Measurements from ENCODE around the gene EML5.
"Not testable (repeated sequence)": the region's sequence is repeated elsewhere in the genome, so short reads cannot be mapped to it uniquely, and the experiment has no call there.

Gene EML5

DNA sequence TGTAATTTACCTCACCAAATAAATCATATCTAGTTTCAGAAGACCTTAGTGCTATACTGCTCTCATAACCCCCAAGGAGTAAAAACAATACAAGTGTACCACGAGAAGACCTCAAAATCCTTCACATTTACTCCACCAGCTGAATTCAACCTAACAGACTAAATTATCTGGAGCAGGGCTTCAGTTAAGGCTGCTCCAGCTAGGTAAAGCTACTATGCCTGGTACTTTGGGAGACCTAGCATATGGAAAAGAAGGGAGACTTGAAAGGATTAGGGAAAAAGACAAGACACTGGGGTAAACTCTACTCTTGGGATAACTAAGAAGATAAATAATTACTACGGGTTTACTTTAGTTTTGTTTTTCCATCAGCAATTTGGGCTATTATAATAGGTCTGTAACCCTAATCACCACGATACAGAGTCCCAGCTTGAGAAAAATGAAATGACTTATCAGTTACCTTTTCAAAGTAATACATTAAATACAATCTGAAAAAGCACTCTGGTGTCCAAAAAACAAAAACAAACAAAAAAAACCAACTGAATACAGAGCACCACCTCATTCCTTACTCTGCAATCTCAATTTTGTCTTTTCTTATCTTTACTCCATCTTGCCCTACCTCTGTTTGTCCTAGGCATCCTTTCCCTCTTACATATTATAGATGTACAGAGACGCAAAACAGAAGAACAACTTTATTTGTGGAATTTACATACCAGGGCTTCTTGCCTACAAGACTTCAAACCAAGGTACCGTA lies 2.1 kb downstream of the EML5 start:
- peaks cover 27% of the 10 kb centered on the region for H3K4me1 Mint-ChIP-seq
- peaks cover 20% of the 10 kb centered on the region for H3K27me3 Mint-ChIP-seq
- H3K36me3 Mint-ChIP-seq: no peaks in the 10 kb centered on the region
- CTCF ChIA-PET: no interaction called here
- H3K27ac Mint-ChIP-seq: no peak overlapping the region
- no peaks in the 10 kb centered on the region for H3K9me3 Mint-ChIP-seq
- peak overlapping the region; percentile 82 for H3K4me3 Mint-ChIP-seq
- no peak for DNase-seq

DNA sequence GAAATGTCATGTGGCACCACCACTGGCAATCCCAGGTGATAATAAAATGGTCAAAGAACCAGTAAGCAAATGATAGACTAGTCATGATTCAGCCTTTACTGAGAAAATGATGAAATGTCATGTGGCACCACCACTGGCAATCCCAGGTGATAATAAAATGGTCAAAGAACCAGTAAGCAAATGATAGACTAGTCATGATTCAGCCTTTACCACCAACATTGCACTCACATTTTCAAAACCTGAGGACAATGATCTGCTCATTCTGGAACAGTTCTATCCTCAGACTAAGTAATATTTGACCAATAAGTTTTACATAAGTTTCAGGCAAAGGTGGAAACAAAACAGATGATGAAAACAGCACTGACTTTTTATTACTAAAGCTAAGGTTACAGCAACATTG lies 3.2 kb downstream of the EML5 start:
- CTCF ChIA-PET, DNase-seq, H3K27ac Mint-ChIP-seq: not testable (repeated sequence)

DNA sequence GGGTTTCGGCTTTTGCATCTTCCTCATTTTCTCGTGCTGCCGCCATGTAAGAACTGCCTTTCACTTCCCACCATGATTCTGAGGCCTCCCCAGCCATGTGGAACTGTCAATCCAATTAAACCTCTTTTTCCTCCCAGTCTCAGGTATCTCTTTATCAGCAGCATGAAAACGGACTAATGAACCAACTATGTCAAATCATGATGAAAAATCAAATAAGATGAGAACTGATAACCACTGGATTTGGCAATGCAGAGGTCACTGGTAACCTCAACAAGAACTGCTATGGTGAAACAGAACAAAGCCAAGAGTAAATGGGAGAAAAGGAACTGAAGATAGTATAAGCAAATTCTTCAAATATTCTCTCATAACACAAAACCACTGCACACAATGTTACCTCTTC lies 6.0 kb downstream of the EML5 start:
- peaks cover 18% of the 10 kb centered on the region for H3K4me1 Mint-ChIP-seq

More for the DNA sequence above, 3.2 kb downstream of the EML5 start:
- H3K36me3 Mint-ChIP-seq, H3K9me3 Mint-ChIP-seq, H3K4me3 Mint-ChIP-seq: not testable (repeated sequence)
- Mint-ChIP-seq H3K4me1 (peaks cover 27% of the 10 kb centered on the region), H3K27me3 (peaks cover 20% of the 10 kb centered on the region)

DNA sequence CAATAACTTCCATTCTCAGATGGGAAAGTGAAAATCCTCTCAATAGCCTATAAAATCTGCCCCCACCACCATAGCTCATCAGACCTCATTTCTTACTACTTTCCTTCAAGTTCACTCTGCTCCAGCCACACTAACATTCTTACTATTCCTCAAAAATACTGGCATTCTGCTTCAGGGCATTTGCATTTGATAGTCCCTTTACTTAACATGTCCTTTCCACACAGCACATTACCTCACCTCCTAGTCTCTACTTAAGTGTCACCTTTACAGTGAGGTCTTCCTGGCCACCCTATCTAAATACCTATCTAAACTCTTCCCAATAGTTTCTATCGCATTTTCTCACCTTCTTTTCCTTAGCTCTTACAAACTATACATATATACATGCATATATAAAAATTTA lies 6.8 kb downstream of the EML5 start:
- CTCF ChIA-PET: no interaction called here
- Mint-ChIP-seq H3K4me1 (peaks cover 9% of the 10 kb centered on the region), H3K9me3 (peaks cover 17% of the 10 kb centered on the region), H3K27me3 (peaks cover 6% of the 10 kb centered on the region), H3K36me3 (peaks cover 6% of the 10 kb centered on the region), H3K4me3 (no peak overlapping the region), H3K27ac (no peak overlapping the region)
- no peak for DNase-seq

More for the DNA sequence above, 6.0 kb downstream of the EML5 start:
- H3K9me3 Mint-ChIP-seq: peaks cover 15% of the 10 kb centered on the region
- no peak overlapping the region for H3K4me3 Mint-ChIP-seq
- peaks cover 6% of the 10 kb centered on the region for H3K36me3 Mint-ChIP-seq
- CTCF ChIA-PET: no interaction called here
- peaks cover 8% of the 10 kb centered on the region for H3K27me3 Mint-ChIP-seq
- no peak for DNase-seq
- no peak overlapping the region for H3K27ac Mint-ChIP-seq

DNA sequence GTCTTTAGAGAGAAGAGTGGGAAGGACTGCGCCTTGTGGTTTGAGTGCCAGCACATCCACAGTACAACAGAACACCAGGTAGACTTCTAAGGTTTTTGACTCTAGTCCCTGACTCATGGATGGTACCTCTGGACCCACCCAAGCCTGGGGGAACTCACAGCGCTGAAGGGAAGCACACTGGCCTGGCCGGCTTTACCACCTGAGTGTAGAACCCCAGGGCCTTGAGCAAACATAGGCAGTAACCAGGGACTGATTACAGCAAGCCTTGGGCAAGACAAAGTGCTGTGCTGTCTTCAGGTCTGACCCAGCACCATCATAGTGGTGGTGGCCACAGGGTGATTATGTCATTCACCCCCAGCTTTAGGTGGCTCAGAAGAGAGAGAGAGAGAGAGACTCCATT lies 17.2 kb downstream of the EML5 start:
- CTCF ChIA-PET: no interaction called here
- H3K9me3 Mint-ChIP-seq: no peaks in the 10 kb centered on the region
- H3K36me3 Mint-ChIP-seq: no peaks in the 10 kb centered on the region
- H3K4me1 Mint-ChIP-seq: no peaks in the 10 kb centered on the region
- no peak overlapping the region for H3K27ac Mint-ChIP-seq
- no peaks in the 10 kb centered on the region for H3K27me3 Mint-ChIP-seq
- no peak overlapping the region for H3K4me3 Mint-ChIP-seq
- DNase-seq: no peak

DNA sequence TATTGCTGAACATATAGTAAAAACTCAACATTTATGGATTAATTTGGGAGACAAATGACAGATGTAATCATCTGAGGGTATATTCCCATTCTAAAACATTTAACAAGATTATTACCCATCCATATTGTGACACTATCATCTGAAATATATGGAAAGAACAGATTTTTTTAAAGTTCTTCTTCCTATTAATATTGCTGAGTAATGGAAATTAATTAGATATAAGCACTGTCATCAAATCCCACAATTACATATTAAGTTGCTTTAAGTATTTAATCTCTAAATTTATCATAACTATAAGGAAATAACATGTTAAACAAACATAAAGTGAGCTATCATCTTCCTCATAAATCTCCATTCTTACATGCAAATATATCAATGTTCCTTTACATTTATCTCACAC lies 22.0 kb downstream of the EML5 start:
- Mint-ChIP-seq H3K4me1 (no peaks in the 10 kb centered on the region), H3K9me3 (peaks cover 10% of the 10 kb centered on the region)

DNA sequence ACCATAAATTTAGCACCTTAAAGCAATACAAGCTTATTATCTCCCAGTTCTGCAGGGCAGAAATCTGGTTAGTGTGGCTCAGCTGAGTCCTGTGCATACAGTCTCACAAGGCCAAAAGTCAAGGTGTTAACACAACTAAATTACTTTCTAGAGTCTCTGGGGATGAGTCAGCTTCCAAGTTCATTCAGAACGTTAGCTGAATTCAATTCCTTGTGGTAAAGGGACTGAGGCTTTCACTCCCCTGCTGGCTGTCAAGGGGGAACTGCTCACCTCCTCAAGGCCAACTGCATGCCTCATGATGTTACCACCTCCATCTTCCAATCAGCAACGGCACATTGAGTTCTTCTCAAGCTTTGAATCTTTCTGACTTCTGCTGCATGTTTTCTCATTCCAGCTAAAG lies 27.6 kb downstream of the EML5 start:
- DNase-seq: no peak
- no peak overlapping the region for H3K4me3 Mint-ChIP-seq
- H3K27ac Mint-ChIP-seq: no peak overlapping the region
- H3K4me1 Mint-ChIP-seq: no peaks in the 10 kb centered on the region
- H3K36me3 Mint-ChIP-seq: no peaks in the 10 kb centered on the region
- peaks cover 10% of the 10 kb centered on the region for H3K9me3 Mint-ChIP-seq
- CTCF ChIA-PET: no interaction called here
- no peaks in the 10 kb centered on the region for H3K27me3 Mint-ChIP-seq

More for the DNA sequence above, 22.0 kb downstream of the EML5 start:
- DNase-seq: no peak
- H3K36me3 Mint-ChIP-seq: no peaks in the 10 kb centered on the region
- no peaks in the 10 kb centered on the region for H3K27me3 Mint-ChIP-seq
- H3K27ac Mint-ChIP-seq: no peak overlapping the region
- CTCF ChIA-PET: no interaction called here
- H3K4me3 Mint-ChIP-seq: no peak overlapping the region

DNA sequence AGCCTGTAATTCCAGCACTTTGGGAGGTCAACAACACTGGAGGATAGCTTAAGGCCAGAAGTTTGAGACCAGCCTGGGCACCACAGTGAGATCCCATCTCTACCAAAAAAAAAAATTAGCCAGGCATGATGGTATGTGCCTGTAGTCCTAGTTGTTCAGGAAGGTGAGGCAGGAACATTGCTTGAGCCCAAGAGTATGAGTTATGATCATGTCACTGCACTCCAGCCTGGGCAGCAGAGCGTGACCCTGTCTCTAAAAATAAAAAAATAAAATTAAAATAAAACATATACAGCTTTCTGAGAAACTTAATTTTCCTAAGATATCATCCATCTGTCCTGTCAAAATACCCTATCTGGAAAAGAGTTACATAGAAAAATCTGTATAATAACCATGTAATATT lies 38.9 kb downstream of the EML5 start:
- CTCF ChIA-PET: no interaction called here
- DNase-seq: no peak
- Mint-ChIP-seq H3K4me1 (no peaks in the 10 kb centered on the region), H3K36me3 (no peaks in the 10 kb centered on the region), H3K9me3 (no peaks in the 10 kb centered on the region), H3K27ac (no peak overlapping the region), H3K4me3 (no peak overlapping the region), H3K27me3 (no peaks in the 10 kb centered on the region)

DNA sequence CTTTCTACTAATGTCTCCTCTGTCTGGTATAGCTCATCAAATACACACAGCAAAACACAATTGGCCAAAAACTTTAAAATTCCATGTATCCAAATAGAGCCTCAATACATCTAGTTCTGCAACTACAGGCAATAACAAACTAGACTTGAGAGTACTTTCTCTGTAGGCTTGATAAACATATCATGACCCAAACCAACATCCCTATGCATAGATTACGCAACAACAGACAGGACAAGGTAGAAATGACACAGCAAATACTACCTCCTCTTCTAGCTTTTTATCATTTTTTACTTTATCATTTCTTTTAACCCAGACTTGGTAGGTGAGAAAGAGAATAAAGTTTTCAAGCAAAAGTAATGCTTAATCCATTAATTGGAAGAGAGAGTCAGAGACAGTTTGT lies 41.8 kb downstream of the EML5 start:
- Mint-ChIP-seq H3K27ac (no peak overlapping the region), H3K27me3 (no peaks in the 10 kb centered on the region), H3K36me3 (no peaks in the 10 kb centered on the region), H3K9me3 (no peaks in the 10 kb centered on the region), H3K4me3 (no peak overlapping the region), H3K4me1 (no peaks in the 10 kb centered on the region)
- CTCF ChIA-PET: interaction anchor here (0.6 kb wide), 1 partner anchor 211 kb away, joined by 6 read pairs; no protein-coding TSS in a partner anchor
- no peak for DNase-seq

DNA sequence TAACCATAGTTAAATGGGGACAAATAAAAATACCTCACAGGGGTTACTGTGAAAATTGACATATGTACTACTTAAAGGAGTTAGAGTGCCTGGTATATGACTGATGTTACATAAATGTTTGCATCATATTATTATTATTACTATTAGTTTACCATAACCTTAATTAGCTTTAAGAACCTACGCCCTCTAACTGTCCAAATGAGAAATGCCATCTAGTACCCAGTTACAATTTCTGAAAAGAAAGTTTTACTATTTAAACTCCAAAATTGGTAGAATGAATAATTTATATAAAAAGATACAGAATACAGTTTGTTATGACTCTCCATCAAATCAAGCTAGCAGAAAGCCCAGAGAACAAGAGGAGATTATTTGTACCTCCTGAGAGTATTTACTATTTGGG lies 42.3 kb downstream of the EML5 start:
- CTCF ChIA-PET: interaction anchor here (0.6 kb wide), 1 partner anchor 211 kb away, joined by 6 read pairs; no protein-coding TSS in a partner anchor
- Mint-ChIP-seq H3K27me3 (no peaks in the 10 kb centered on the region), H3K36me3 (no peaks in the 10 kb centered on the region), H3K4me3 (no peak overlapping the region), H3K27ac (no peak overlapping the region), H3K4me1 (no peaks in the 10 kb centered on the region), H3K9me3 (no peaks in the 10 kb centered on the region)
- no peak for DNase-seq

DNA sequence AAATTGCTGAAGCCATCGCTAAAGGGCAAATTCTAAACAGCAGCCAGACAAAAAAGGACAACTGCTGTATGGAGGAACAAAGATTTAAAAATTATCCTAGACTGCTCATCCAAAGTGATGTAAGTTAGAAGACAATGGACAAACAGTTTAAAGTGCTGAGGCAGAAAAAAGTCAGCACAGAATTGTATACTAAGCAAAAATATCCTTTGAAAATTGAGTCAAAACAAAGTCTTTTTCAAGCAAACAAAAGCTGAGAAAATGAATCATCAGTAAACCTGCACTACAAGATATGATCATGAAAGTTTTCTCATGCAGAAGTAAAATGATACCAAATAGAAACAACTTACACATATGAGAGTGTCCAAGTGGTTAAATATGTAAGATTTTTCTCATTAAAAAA lies 43.6 kb downstream of the EML5 start:
- no peak for DNase-seq
- Mint-ChIP-seq H3K4me3 (no peak overlapping the region), H3K27me3 (no peaks in the 10 kb centered on the region), H3K9me3 (no peaks in the 10 kb centered on the region), H3K27ac (no peak overlapping the region), H3K4me1 (no peaks in the 10 kb centered on the region), H3K36me3 (no peaks in the 10 kb centered on the region)
- CTCF ChIA-PET: no interaction called here

DNA sequence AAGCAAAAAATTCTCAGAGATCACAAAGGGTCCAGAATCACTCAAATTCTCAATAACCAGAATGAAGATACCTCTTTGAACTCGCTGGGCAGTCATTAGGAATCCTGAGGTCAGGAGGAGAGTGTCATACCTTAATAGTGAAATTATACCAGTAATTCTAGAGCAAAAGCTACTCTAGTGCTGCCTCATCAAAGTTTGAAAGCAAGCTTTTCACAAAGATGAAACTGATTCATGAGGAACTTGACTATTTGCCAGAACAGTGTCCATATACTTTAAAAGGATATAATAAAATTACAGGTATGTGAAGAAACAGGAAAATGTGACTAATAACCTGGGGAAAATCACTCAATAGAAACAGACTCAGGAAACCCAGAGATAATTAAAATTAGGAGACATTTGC lies 44.5 kb downstream of the EML5 start:
- H3K27me3 Mint-ChIP-seq: no peaks in the 10 kb centered on the region
- H3K36me3 Mint-ChIP-seq: no peaks in the 10 kb centered on the region
- DNase-seq: no peak
- no peaks in the 10 kb centered on the region for H3K9me3 Mint-ChIP-seq
- no peak overlapping the region for H3K4me3 Mint-ChIP-seq
- H3K4me1 Mint-ChIP-seq: no peaks in the 10 kb centered on the region
- CTCF ChIA-PET: no interaction called here
- no peak overlapping the region for H3K27ac Mint-ChIP-seq

DNA sequence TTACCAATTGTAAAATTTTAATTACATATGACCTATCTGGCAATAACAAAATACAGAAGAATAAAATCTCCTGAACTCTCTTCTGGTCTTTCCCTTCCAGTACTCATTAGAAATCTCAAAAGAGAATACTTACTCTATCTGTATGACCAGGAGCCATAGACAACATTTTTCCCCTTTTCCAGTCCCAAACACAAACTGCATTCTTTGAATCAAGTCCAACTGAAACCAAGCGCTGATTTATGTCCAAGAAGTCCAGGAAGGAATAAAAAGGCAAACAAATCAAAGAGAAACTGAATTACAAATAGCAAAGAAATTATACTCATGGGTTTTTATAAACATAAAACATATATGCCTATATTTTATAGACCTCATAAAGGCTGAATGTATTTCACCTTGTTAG lies 46.7 kb downstream of the EML5 start:
- Mint-ChIP-seq H3K36me3 (no peaks in the 10 kb centered on the region), H3K27ac (no peak overlapping the region), H3K4me3 (no peak overlapping the region), H3K4me1 (no peaks in the 10 kb centered on the region), H3K9me3 (no peaks in the 10 kb centered on the region), H3K27me3 (no peaks in the 10 kb centered on the region)
- CTCF ChIA-PET: no interaction called here
- DNase-seq: no peak

DNA sequence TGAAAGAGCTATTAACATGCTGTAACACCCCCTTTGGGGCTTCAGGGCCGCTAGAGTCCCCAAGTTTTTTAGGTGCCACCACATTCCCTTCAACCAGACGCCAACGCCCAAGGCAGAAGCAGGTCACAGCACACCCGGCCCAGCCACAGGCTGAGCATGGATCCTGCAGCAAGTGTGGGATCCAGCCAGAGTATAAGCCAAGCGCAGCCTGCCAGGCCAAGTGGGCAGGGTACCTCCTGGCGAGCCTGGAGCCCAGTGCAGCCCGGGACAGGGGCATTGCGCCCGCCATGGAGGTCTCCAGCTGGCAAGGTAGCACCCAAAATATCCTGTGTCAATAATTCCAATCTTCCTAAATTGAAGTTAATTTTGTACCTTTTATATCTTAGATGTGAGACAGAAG lies 55.5 kb downstream of the EML5 start:
- Mint-ChIP-seq H3K4me3 (no peak overlapping the region), H3K4me1 (no peaks in the 10 kb centered on the region), H3K27ac (no peak overlapping the region), H3K27me3 (no peaks in the 10 kb centered on the region), H3K9me3 (peaks cover 1% of the 10 kb centered on the region), H3K36me3 (peaks cover 2% of the 10 kb centered on the region)
- DNase-seq: no peak
- CTCF ChIA-PET: no interaction called here

DNA sequence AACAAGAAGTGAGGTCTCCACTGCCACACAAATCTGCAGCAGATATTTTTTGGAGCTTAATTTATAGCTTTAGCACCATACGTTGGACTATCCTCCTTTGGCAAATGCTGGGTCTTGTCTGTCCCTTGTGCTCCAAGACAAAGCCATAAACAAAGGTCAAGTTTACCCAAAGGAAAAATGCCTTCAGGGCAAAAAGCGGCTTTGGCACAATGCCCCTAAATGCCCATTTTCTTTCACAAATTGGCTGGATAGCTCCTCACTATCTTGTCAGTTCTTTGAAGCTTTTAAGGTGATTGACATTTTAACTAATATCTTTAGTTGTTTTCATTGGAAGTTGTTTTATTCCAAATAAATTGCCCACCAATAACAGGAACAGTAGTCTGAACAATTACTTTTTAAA lies 59.6 kb downstream of the EML5 start:
- Mint-ChIP-seq H3K36me3 (peaks cover 2% of the 10 kb centered on the region), H3K9me3 (peaks cover 1% of the 10 kb centered on the region), H3K4me3 (no peak overlapping the region), H3K27ac (no peak overlapping the region), H3K27me3 (no peaks in the 10 kb centered on the region), H3K4me1 (no peaks in the 10 kb centered on the region)
- CTCF ChIA-PET: no interaction called here
- DNase-seq: no peak

DNA sequence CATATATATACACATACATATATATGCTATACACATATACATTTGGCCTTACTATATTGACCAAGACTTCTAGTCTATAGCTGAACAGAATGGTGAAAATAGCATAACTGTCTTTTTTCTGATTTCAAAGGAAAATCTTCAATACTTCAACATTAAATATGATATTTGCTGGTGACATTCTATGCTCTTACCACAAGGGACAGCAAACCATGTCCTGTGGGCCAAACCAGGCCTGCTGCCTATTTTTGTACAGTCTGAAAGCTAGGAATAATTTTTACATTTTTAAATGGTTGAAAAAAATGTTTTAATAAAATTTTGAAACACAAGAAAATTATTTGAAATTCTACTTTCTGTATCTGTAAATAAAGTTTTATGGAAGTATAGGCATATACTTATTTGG lies 63.6 kb downstream of the EML5 start:
- H3K27ac Mint-ChIP-seq: no peak overlapping the region
- CTCF ChIA-PET: no interaction called here

More for the DNA sequence above, 63.6 kb downstream of the EML5 start:
- Mint-ChIP-seq H3K4me1 (no peaks in the 10 kb centered on the region), H3K36me3 (peaks cover 2% of the 10 kb centered on the region), H3K9me3 (peaks cover 1% of the 10 kb centered on the region), H3K27me3 (no peaks in the 10 kb centered on the region), H3K4me3 (no peak overlapping the region)
- no peak for DNase-seq

Data from activated naive CD4-positive, alpha-beta T cell treated with anti-CD3 and anti-CD28 coated beads, Interleukin-2, amount 10 ng/mL, durations not matched to agents 7 days and 5 days (primary cell).